ENCODE data around the gene NAV2.

NAV2 gene, protein sequence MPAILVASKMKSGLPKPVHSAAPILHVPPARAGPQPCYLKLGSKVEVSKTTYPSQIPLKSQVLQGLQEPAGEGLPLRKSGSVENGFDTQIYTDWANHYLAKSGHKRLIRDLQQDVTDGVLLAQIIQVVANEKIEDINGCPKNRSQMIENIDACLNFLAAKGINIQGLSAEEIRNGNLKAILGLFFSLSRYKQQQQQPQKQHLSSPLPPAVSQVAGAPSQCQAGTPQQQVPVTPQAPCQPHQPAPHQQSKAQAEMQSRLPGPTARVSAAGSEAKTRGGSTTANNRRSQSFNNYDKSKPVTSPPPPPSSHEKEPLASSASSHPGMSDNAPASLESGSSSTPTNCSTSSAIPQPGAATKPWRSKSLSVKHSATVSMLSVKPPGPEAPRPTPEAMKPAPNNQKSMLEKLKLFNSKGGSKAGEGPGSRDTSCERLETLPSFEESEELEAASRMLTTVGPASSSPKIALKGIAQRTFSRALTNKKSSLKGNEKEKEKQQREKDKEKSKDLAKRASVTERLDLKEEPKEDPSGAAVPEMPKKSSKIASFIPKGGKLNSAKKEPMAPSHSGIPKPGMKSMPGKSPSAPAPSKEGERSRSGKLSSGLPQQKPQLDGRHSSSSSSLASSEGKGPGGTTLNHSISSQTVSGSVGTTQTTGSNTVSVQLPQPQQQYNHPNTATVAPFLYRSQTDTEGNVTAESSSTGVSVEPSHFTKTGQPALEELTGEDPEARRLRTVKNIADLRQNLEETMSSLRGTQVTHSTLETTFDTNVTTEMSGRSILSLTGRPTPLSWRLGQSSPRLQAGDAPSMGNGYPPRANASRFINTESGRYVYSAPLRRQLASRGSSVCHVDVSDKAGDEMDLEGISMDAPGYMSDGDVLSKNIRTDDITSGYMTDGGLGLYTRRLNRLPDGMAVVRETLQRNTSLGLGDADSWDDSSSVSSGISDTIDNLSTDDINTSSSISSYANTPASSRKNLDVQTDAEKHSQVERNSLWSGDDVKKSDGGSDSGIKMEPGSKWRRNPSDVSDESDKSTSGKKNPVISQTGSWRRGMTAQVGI (N-terminal part only)

DNA sequence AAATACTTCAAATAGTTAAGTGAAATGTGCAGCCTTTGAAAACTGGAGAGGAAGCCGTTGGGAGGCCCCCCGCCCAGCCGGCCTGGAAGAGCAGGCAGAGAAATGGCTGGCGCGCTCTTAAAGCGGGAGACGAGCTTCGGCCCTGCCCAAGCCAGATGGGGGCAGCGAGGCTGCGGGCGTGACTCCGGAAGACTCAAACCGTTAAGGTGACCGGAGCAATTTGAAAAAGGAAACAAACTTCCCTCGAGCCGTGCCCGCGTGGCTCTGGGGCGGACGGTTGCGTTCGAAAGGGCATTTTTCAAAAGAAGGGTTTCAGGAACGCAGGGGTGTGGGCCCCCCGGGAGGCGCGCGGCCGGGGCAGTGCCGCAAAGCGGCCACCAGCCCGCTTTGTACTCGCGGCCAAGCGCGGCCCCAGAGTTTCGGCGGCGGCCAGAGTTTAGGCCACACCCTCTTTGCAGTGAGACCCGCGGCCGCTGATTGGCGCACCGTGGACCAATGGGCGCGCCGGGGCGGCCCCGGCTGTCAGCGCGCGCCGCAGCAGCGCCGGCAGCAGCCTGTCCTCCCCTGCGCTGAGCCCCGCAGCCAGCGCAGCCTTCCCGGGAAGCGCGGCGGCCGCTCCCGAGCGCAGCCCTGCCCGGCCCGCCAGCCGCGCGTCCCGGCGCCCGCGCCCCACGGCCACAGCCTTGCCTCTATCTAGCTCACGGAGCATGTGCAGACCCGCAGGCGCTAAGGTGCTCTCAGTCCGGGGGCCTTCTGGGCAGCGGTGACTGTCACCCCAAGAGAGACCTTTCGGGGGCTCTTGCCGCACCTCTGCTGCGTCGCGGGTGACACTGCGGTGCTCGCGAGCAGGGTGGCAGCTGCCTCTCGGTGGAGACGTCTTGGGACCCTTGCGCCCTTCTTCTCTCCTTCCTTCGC lies at the start of gene NAV2:
NAV2 (plus strand) TSS at position 557 of the 915 bp plus-strand sequence. CDS start 859 bp downstream, outside the sequence.
- no peaks in the 10 kb centered on the region for H3K9me3 ChIP-seq (ENCODE audit: insufficient read depth, low read length, severe bottlenecking)
- no peak within 1 kb of the TSS for H3K9ac ChIP-seq (ENCODE audit: low read depth, low read length)
- no peak within 1 kb of the TSS for H3K4me2 ChIP-seq (ENCODE audit: insufficient read depth, low read length)
- H2AFZ ChIP-seq (ENCODE audit: low read depth, low read length) = no peak within 1 kb of the TSS
- TF ChIP-seq EZH2 (IDR thresholded peaks at IDR 0.05; ENCODE audit: borderline replicate concordance, low read depth, low read length, severe bottlenecking) = no peak
- TF ChIP-seq, protein P1, sequence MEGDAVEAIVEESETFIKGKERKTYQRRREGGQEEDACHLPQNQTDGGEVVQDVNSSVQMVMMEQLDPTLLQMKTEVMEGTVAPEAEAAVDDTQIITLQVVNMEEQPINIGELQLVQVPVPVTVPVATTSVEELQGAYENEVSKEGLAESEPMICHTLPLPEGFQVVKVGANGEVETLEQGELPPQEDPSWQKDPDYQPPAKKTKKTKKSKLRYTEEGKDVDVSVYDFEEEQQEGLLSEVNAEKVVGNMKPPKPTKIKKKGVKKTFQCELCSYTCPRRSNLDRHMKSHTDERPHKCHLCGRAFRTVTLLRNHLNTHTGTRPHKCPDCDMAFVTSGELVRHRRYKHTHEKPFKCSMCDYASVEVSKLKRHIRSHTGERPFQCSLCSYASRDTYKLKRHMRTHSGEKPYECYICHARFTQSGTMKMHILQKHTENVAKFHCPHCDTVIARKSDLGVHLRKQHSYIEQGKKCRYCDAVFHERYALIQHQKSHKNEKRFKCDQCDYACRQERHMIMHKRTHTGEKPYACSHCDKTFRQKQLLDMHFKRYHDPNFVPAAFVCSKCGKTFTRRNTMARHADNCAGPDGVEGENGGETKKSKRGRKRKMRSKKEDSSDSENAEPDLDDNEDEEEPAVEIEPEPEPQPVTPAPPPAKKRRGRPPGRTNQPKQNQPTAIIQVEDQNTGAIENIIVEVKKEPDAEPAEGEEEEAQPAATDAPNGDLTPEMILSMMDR (IDR thresholded peaks at IDR 0.05; ENCODE audit: borderline replicate concordance, extremely low read depth, low read length, poor library complexity, severe bottlenecking) = no peak
- no peaks in the 10 kb centered on the region for H4K20me1 ChIP-seq (ENCODE audit: insufficient read depth, low read length)
- H3K4me3 ChIP-seq (ENCODE audit: low read depth in 1 of 2, low read length in 2 of 2) = no peak within 1 kb of the TSS
- no peaks in the 10 kb centered on the region for H3K4me1 ChIP-seq (ENCODE audit: insufficient read depth, low read length)
- no peaks in the 10 kb centered on the region for H3K27me3 ChIP-seq (ENCODE audit: insufficient read depth, low read length, poor library complexity)
- H3K36me3 ChIP-seq (ENCODE audit: insufficient read depth, low read length) = no peaks in the 10 kb centered on the region
- no peak within 1 kb of the TSS for H3K27ac ChIP-seq (ENCODE audit: low read length)
- H3K79me2 ChIP-seq (ENCODE audit: insufficient read depth, low read length) = no peaks in the 10 kb centered on the region
- ATAC-seq (ENCODE audit: insufficient read depth, low read depth) = no peak
- no peak for DNase-seq

DNA sequence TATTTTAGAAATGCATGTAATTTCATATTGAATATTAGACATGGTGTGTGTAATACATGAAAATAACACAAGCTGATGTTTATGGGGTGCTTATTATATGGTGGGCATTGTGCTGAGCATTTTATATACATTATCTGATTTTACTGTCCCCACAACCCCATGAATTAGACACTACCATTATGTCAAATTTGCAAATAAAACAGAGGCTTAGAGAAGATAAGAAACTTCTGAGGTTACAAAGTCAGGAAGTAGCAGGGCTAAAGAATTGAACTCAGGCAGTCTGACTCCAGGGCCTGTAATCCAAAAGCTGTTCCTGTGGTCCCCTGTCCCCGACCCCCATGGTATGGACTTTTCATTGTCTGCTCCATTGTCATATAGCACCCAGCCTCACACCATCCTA lies 49.4 kb upstream of the NAV2 start:
- H3K4me2 ChIP-seq (ENCODE audit: insufficient read depth, low read length) = no peak overlapping the region

More for the DNA sequence above, 49.4 kb upstream of the NAV2 start:
- Histone ChIP-seq H3K27me3 (ENCODE audit: insufficient read depth, low read length, poor library complexity) (peaks cover 17% of the 10 kb centered on the region), H3K36me3 (ENCODE audit: insufficient read depth, low read length) (no peaks in the 10 kb centered on the region), H3K9me3 (ENCODE audit: insufficient read depth, low read length, severe bottlenecking) (no peaks in the 10 kb centered on the region), H3K27ac (ENCODE audit: low read length) (no peak overlapping the region), H2AFZ (ENCODE audit: low read depth, low read length) (no peak overlapping the region), H3K4me3 (ENCODE audit: low read depth in 1 of 2, low read length in 2 of 2) (no peak overlapping the region), H3K79me2 (ENCODE audit: insufficient read depth, low read length) (no peaks in the 10 kb centered on the region), H3K9ac (ENCODE audit: low read depth, low read length) (no peak overlapping the region), H4K20me1 (ENCODE audit: insufficient read depth, low read length) (no peaks in the 10 kb centered on the region), H3K4me1 (ENCODE audit: insufficient read depth, low read length) (no peaks in the 10 kb centered on the region)
- DNase-seq = no peak
- ATAC-seq (ENCODE audit: insufficient read depth, low read depth) = no peak
- TF ChIP-seq EZH2 (IDR thresholded peaks at IDR 0.05; ENCODE audit: borderline replicate concordance, low read depth, low read length, severe bottlenecking) = no peak
- TF ChIP-seq, protein P1 (IDR thresholded peaks at IDR 0.05; ENCODE audit: borderline replicate concordance, extremely low read depth, low read length, poor library complexity, severe bottlenecking) = no peak

Measured in DND-41 (cell line).